ENCODE data around the gene HIPK3.
A peak's percentile ranks its signal among the peaks of the same experiment; 100 is the strongest.

Gene HIPK3

DNA sequence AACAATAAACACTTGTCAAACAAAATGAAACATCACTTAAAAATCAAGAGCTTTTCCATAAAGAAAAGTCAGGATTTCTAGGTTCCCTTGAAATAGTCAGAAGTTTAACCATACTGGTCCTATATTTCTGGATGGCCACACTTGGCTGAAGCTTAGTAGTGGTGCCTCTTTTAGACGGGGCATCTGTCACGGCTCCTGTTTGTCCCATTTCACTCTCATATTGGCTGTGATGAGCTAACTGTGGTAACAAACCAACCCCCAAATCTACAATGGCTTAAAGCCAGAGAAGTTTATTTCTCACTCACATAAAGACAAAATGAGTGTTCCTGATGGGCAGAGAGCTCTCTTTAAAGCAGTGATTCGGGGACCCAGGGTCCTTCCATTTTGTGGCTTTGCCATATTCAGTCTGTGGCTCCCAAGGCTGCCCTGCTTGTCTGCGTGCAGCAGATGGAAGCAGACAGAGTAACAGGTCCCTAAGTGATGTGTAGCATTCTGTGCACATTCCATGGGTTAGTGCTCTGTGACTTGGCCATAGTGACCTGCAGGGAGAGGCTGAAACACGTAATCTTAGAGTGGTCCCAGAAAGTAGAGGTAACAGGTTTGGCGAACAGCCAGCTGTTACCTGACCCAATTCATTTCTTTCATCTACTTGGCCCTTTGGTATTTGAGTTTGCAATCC is 137.4 kb downstream of the HIPK3 start:
- no peak for DNase-seq (ENCODE audit: low spot score)

DNA sequence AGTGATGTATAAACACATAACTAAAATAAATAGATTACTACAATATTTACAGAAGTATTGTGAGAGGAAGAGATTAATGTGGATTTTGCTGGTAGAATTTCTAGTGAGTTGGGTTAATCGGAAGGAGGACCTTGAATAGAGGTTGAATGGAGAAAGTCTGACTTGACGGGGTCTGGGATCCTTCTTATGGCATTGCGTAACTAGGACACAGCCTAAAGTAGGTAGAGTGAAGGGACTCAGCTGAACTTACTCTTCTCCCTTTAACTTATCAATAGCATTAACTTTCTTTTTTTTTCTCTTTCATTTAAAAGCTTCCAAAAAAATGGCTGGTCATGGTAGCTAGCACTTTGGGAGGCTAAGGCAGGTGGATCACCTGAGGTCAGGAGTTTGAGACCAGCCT is 139.2 kb downstream of the HIPK3 start:
- DNase-seq (ENCODE audit: low spot score) = no peak

DNA sequence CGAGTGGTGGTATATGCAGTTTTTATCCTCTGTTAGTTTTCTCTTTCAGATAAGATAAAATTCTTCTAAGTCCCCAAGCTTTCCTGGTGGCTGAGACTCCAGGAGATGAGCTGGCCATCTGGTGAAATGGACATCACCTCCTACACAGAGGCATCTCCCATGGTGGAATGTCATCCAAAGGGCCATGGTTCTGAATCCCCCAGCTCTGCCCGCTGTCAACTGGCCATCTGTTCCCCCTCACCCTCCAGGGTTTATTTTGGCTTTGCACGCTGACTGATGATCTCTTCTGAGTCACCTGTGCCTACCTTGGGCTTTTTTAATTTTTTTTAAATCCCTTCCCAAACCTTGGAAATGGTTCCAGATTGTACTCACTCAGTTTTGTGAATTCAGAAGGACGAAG is 142.2 kb downstream of the HIPK3 start:
- DNase-seq (ENCODE audit: low spot score) = no peak

DNA sequence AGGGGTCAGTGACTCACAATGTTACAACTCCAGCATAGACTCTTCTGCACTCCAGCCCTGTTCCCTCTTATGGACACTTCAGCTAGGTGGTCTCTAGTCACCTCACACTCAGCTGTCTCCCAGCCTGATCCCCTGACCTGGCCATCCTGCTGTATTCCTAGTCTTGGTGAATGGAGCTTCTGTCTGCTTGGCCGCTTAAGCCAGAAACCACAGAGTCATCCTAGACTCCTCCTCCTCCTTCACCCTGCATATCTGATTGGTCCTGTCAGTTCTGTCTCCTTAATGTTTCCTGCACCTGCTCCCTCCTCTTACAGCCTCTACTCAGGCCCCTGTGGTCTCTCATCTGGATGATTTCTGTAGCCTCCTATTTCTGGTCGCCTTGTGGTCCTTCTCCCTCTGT is 144.9 kb downstream of the HIPK3 start:
- DNase-seq (ENCODE audit: low spot score) = peak; percentile 81

DNA sequence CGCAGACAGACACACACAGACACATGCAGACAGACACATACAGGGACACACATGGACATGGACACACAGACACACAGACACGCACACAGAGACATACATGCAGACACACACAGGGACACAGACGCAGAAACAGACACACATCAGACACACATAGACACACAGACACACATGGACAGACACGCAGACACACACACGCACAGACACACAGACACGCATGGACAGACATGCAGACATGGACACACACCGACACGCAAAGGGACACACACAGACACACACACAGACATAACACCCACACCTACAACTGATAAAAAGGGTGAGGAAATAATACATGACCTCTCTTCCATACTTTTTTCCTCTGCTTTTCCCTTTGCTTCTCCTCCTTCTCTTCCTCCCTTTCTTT is 146.2 kb downstream of the HIPK3 start:
- no peak for DNase-seq (ENCODE audit: low spot score)

DNA sequence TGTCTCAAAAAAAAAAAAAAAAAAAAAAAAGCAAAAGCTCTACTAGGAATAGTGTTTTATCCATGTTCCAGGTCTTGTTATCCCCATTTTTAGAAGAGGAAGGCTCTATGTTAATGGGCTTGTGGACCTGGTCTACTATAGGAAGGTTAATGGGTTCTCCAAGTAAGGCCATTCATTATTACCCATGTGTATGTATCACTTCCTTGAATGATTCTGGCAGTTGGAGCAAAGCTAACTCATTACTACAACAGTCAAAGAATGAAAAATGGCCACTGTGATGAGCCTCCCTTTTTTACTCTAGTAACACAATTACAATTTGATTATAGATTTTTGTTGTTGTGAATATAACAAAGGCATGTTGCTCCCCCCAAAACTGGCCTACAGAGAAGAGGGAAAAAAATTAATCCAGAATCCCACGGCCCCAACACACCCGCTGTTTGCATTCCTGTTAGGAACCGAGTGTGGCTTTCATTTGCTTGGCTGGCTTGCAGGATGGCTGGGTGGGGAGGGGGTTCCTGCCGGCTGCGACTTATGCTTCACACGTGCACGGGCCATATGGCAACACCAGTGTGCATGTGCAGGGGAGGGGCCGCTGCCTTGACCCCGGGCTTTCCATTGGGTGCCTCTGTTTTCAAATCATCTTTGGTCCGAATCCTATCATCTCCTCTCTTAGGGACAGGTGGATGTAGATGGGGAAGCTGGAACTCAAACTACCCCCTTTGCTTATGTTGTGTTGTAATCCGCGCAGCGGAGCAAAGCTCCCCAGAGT is 148.8 kb downstream of the HIPK3 start:
- no peak for DNase-seq (ENCODE audit: low spot score)
